Natural killer cell (primary cell): ENCODE results near the gene CD248. TPM values are rescaled to one million over a fixed set of nuclear protein-coding genes. Genes with fewer than 3 reads are reported as not detected.

Experiments
- ATAC-seq, 3 donors: fragments of 150-1000 bp in 2 of 3; fragments of 200-7000 bp in 1 of 3; cut with Tn5 transposase; 1 replicate in 1 of 3; 2 replicates in 2 of 3; pipeline ENCODE4 v1.10.0; 2021; ENCODE audit warnings: mild to moderate bottlenecking in 2 of 3, moderate library complexity in 2 of 3
- DNase-seq, 2 donors: peaks; one replicate each; pipeline versions ENCODE4 v3.0.0 to v3.0.0-alpha.2; 2013 to 2021; ENCODE audit warnings: mixed read lengths in 1 of 2
- H3K27ac ChIP-seq: one replicate; pipeline ENCODE4 v1.5.1; 2013; ENCODE audit warnings: mild to moderate bottlenecking, low read length
- H3K27me3 ChIP-seq: one replicate; pipeline ENCODE4 v1.6.1; 2013; ENCODE audit warnings: low read length; ENCODE audit not compliant: control insufficient read depth, insufficient read depth
- H3K36me3 ChIP-seq: one replicate; pipeline ENCODE4 v1.6.1; 2013; ENCODE audit warnings: low read length; ENCODE audit not compliant: control insufficient read depth, insufficient read depth
- H3K4me1 ChIP-seq: one replicate; pipeline ENCODE4 v1.6.1; 2013; ENCODE audit warnings: low read length; ENCODE audit not compliant: control insufficient read depth, insufficient read depth
- H3K4me3 ChIP-seq: one replicate; pipeline ENCODE4 v1.5.1; 2013; ENCODE audit warnings: low read length
- H3K9me3 ChIP-seq: one replicate; pipeline ENCODE4 v1.6.1; 2013; ENCODE audit warnings: low read length; ENCODE audit not compliant: control insufficient read depth, insufficient read depth
- H3K27ac Mint-ChIP-seq, 2 donors: one replicate each; pipeline ENCODE4 v1.8.0; 2022; ENCODE audit warnings: mild to moderate bottlenecking in 2 of 2, mixed read lengths in 2 of 2, moderate library complexity in 1 of 2
- H3K27me3 Mint-ChIP-seq, 2 donors: one replicate each; pipeline ENCODE4 v1.8.0; 2022; ENCODE audit warnings: low read depth in 2 of 2, mixed read lengths in 2 of 2
- H3K36me3 Mint-ChIP-seq: one replicate; pipeline ENCODE4 v1.8.0; 2022; ENCODE audit warnings: mixed read lengths
- H3K4me1 Mint-ChIP-seq, 2 donors: one replicate each; pipeline ENCODE4 v1.8.0; 2022; ENCODE audit warnings: mixed read lengths in 2 of 2
- H3K4me3 Mint-ChIP-seq: one replicate; pipeline ENCODE4 v1.8.0; 2022; ENCODE audit warnings: mild to moderate bottlenecking, moderate library complexity, mixed read lengths
- H3K9me3 Mint-ChIP-seq, 2 donors: one replicate each; pipeline ENCODE4 v1.8.0; 2022; ENCODE audit warnings: mixed read lengths in 2 of 2
- WGBS: methylation state at CpG from one replicate; pipeline ENCODE4 v1.1.7; 2013; ENCODE audit warnings: missing lambda C conversion rate; ENCODE audit not compliant: insufficient coverage; 5-methylcytosine and 5-hydroxymethylcytosine counted together
- intact Hi-C: fragments of 100-400 bp; cut with micrococcal nuclease; formaldehyde crosslinking; loops from one replicate; pipeline ENCODE4 v1.14.2; 2022
- total RNA-seq, 4 donors: library from RNA; stranded (reverse); fragments of 120-200 nt in 1 of 4; gene quantifications; one replicate each; pipeline versions ENCODE4 v1.2.3 to v1.2.4, GENCODE V29; 2013 to 2022
- TF ChIP-seq, protein P1 (sequence below): fragments of 200-600 bp; IDR thresholded peaks from one replicate; pipeline ENCODE4 v1.8.0; 2022; ENCODE audit warnings: antibody characterized with exemption

Gene CD248
- total RNA-seq, 3 donors from 2014 or later (not counting 1 experiment from before 2014, with no cell fraction given): 0.23 to 0.40 (median 0.32) TPM

- H3K4me1 ChIP-seq: peaks cover 50% of the 10 kb centered on the region
- H3K4me3 Mint-ChIP-seq: no peak overlapping the region
- H3K27ac Mint-ChIP-seq: peak overlapping the region in 1 of 2 donors; percentile 89
- peaks cover 10% of the 10 kb centered on the region for H3K27me3 ChIP-seq
- H3K27ac ChIP-seq: no peak overlapping the region
- H3K36me3 ChIP-seq: peaks cover 14% of the 10 kb centered on the region
- DNase-seq (no peak), ATAC-seq (no peak)
- H3K4me3 ChIP-seq: no peak overlapping the region
- peaks cover 7 to 14% of the 10 kb centered on the region in 2 donors for H3K27me3 Mint-ChIP-seq
- peaks cover 10 to 57% of the 10 kb centered on the region in 2 donors for H3K4me1 Mint-ChIP-seq
- H3K9me3 Mint-ChIP-seq: no peaks in the 10 kb centered on the region
- no peaks in the 10 kb centered on the region for H3K36me3 Mint-ChIP-seq
- TF ChIP-seq, protein P1, sequence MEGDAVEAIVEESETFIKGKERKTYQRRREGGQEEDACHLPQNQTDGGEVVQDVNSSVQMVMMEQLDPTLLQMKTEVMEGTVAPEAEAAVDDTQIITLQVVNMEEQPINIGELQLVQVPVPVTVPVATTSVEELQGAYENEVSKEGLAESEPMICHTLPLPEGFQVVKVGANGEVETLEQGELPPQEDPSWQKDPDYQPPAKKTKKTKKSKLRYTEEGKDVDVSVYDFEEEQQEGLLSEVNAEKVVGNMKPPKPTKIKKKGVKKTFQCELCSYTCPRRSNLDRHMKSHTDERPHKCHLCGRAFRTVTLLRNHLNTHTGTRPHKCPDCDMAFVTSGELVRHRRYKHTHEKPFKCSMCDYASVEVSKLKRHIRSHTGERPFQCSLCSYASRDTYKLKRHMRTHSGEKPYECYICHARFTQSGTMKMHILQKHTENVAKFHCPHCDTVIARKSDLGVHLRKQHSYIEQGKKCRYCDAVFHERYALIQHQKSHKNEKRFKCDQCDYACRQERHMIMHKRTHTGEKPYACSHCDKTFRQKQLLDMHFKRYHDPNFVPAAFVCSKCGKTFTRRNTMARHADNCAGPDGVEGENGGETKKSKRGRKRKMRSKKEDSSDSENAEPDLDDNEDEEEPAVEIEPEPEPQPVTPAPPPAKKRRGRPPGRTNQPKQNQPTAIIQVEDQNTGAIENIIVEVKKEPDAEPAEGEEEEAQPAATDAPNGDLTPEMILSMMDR: no peak
- WGBS: 94% methylated on average over 14 of the region's 14 CpGs
- H3K9me3 ChIP-seq: no peaks in the 10 kb centered on the region
- intact Hi-C loops: no loop called here
Observed at GRCh38 chr11:66280428-66280827, 36.4 kb downstream of the CD248 start.

DNA sequence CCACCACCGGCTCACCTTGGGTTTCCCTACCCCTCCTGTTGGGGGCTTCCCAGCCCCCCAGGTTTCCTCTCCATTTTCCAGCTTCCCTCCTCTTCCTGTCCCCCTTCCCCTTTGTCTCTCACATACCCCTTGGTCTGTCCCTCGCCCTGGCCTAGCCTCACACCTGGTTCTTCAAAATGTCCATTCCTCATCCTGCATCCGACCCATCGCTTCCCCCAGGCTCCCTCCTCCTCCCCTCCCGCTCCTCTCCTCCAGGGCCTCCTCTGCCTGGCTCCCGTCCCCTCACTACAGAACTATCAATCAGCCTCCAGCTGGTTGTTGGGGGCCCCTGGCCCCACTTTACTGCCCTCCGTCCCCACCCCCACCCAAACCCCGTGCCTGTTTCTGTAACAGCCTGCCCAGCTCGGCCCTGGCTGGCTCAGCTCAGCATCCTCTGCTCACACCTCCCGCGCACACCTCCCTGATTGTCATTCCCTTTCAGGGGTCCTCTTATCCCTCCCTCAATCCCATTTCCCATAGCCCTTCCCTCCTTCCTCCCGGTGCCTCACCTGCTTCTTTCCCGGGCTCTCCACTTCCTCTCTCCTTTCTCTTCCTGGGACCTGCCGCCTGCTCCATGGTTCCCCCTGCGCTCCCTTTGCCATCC is 37.6 kb downstream of the CD248 start:
- H3K4me3 Mint-ChIP-seq: peak overlapping the region; percentile 69
- no peak for DNase-seq
- intact Hi-C loops: no loop called here
- H3K4me1 ChIP-seq: peaks cover 59% of the 10 kb centered on the region
- no peaks in the 10 kb centered on the region for H3K9me3 Mint-ChIP-seq
- H3K27ac Mint-ChIP-seq: peak overlapping the region; percentile 21 to 78
- no peak overlapping the region for H3K27ac ChIP-seq
- H3K4me3 ChIP-seq: no peak overlapping the region
- WGBS: 86% methylated on average over 15 of the region's 15 CpGs
- H3K9me3 ChIP-seq: no peaks in the 10 kb centered on the region
- TF ChIP-seq, protein P1: no peak
- peaks cover 12 to 65% of the 10 kb centered on the region in 2 donors for H3K4me1 Mint-ChIP-seq
- H3K36me3 Mint-ChIP-seq: peaks cover 3% of the 10 kb centered on the region
- peaks cover 24% of the 10 kb centered on the region for H3K36me3 ChIP-seq
- ATAC-seq: no peak
- peaks cover 7 to 14% of the 10 kb centered on the region in 2 donors for H3K27me3 Mint-ChIP-seq
- peaks cover 10% of the 10 kb centered on the region for H3K27me3 ChIP-seq

DNA sequence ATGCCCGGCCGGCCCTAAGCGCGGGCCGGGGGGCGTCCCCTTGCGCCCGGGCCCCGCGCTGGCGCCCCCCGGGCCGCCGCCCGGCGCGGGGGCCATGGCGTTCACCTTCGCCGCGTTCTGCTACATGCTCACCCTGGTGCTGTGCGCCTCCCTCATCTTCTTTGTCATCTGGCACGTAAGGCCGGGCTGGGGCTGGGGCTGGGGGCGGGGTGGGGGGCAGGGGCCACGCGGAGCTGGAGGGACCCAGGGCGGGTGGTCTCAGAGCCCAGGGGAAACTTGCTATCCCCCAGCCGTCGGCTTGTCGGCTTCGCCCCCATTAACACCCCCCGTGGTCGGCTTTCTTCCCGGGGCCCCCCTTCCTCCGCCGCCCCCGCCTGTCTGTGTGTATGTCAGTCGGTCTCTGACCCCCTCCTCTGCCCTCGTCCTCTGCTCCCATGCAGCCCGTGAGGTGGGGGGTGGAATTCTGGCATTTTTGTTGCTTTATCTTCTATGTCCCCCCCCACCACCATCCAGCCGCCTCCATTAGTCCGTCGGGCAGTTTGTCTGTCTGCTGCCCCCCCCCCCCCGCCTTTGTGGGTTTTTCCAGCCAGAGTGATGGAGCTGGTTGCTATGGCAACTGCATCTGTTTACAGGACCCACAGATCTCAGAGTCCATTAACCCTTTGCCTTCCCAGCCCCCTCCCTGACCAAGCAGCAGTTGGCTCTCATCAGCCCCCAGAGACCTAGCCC is 38.3 kb downstream of the CD248 start:
- Histone ChIP-seq H3K27me3 (peaks cover 10% of the 10 kb centered on the region), H3K36me3 (peaks cover 28% of the 10 kb centered on the region), H3K4me3 (no peak overlapping the region), H3K9me3 (no peaks in the 10 kb centered on the region), H3K4me1 (peaks cover 65% of the 10 kb centered on the region), H3K27ac (no peak overlapping the region)
- Mint-ChIP-seq H3K27me3 (peaks cover 7 to 14% of the 10 kb centered on the region in 2 donors), H3K4me1 (peaks cover 19 to 72% of the 10 kb centered on the region in 2 donors), H3K27ac (peak overlapping the region; percentile 21 to 78), H3K36me3 (peaks cover 9% of the 10 kb centered on the region), H3K4me3 (peak overlapping the region; percentile 61), H3K9me3 (no peaks in the 10 kb centered on the region)
- TF ChIP-seq, protein P1: no peak
- 4% methylated on average over 37 of the region's 45 CpGs for WGBS
- intact Hi-C loops: no loop called here
- DNase-seq (peak in 1 of 2 donors; percentile 71), ATAC-seq (peak in 1 of 3 donors; percentile 1)
